Adrenal gland (tissue), 5 donors: ENCODE results near the gene MRPL9.
"Not testable (repeated sequence)": the region's sequence is repeated elsewhere in the genome, so short reads cannot be mapped to it uniquely, and the experiment has no call there.

Source experiments
- CTCF ChIP-seq, 6 experiments: fragments of 450-650 bp in 4 of 6; fragments of 200-600 bp in 2 of 6; sonication (generic) in 1 of 6; IDR thresholded peaks; 1 replicate in 5 of 6; 2 replicates in 1 of 6; pipeline versions ENCODE4 v1.5.1 to v1.8.0; 2016 to 2021; ENCODE audit warnings: antibody characterized with exemption in 6 of 6, mild to moderate bottlenecking in 2 of 6, moderate library complexity in 1 of 6
- POLR2A ChIP-seq, 2 donors: fragments of 450-650 bp; IDR thresholded peaks; one replicate each; pipeline ENCODE4 v1.6.1; 2017; ENCODE audit warnings: antibody characterized with exemption in 2 of 2, mild to moderate bottlenecking in 2 of 2, moderate library complexity in 1 of 2
- donor health status: DM: no; HTN: no; CAD: no.

- not testable (repeated sequence) for TF ChIP-seq POLR2A, CTCF (IDR thresholded peaks at IDR 0.05)
Measured at GRCh38 chr1:151782026-151782425, 18.7 kb upstream of the MRPL9 start.
